Dedifferentiated amniotic fluid mesenchymal stem cell (primary cell): ENCODE measurements around the gene FAM72A.
"Not testable (repeated sequence)": the region's sequence is repeated elsewhere in the genome, so short reads cannot be mapped to it uniquely, and the experiment has no call there.

Experiments
- DNase-seq: peaks from one replicate; pipeline ENCODE4 v3.0.0-alpha.2; 2016; ENCODE audit errors: extremely low spot score

Gene FAM72A

GRCh38 chr1:206215600-206216392, 13.2 kb upstream of the FAM72A start:
- not testable (repeated sequence) for DNase-seq

GRCh38 chr1:206210802-206211201, 8.2 kb upstream of the FAM72A start:
- not testable (repeated sequence) for DNase-seq

GRCh38 chr1:206205569-206205968, 2.9 kb upstream of the FAM72A start:
- DNase-seq: not testable (repeated sequence)

- DNase-seq: not testable (repeated sequence)
These were observed 2.2 kb upstream of the FAM72A start for GRCh38 chr1:206204871-206205270.

- not testable (repeated sequence) for DNase-seq
These were observed 1.5 kb upstream of the FAM72A start for GRCh38 chr1:206204159-206204511.

GRCh38 chr1:206203364-206204158, 922 bp upstream of the FAM72A start, which contains the start of gene SRGAP2:
TSS of gene SRGAP2 (plus strand) at chr1:206203541. CDS start at chr1:206205971, 2,430 bp downstream.
- DNase-seq: peak; percentile 46

GRCh38 chr1:206196748-206197424, 5.8 kb downstream of the FAM72A start:
- DNase-seq: not testable (repeated sequence)

GRCh38 chr1:206195182-206195581, 7.5 kb downstream of the FAM72A start:
- DNase-seq: not testable (repeated sequence)

- DNase-seq: not testable (repeated sequence)
These were observed 15.8 kb downstream of the FAM72A start for GRCh38 chr1:206186826-206187225.

GRCh38 chr1:206185778-206186177, 16.9 kb downstream of the FAM72A start:
- not testable (repeated sequence) for DNase-seq

GRCh38 chr1:206183788-206184187, 18.9 kb downstream of the FAM72A start:
- DNase-seq: not testable (repeated sequence)

GRCh38 chr1:206182368-206183317, 20.0 kb downstream of the FAM72A start:
- peak; percentile 14 for DNase-seq

GRCh38 chr1:206179666-206180065, 23.0 kb downstream of the FAM72A start:
- not testable (repeated sequence) for DNase-seq

- DNase-seq: peak; percentile 16
These were observed 24.3 kb downstream of the FAM72A start for GRCh38 chr1:206178061-206178989.

- not testable (repeated sequence) for DNase-seq
These were observed 26.5 kb downstream of the FAM72A start for GRCh38 chr1:206176114-206176502.

GRCh38 chr1:206175459-206176113, 27.1 kb downstream of the FAM72A start:
- peak; percentile 15 for DNase-seq

GRCh38 chr1:206174182-206174868, 28.3 kb downstream of the FAM72A start:
- DNase-seq: not testable (repeated sequence)

- not testable (repeated sequence) for DNase-seq
These were observed 29.4 kb downstream of the FAM72A start for GRCh38 chr1:206173110-206173719.
